ENCODE data around the gene CDNF.

DNA sequence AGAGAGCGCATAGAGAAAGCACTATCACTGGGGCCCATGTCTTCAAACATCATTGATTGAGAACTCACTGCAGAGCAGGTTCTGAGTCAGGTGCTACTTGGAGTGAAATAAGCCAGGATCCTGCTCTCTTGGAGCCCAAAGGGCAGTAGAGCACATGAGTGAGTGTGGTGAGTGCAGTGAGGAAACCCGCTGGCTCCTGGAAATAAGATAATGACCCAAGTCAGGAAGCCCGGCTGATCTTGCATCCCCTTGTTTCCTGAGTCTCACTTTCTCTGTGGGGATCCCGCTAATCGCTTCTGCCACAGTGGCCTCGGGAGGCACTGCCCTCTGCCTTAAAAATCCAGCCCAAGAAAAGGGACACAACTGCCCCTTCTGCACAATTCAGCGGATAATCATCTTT is 56.1 kb downstream of the CDNF start:
- TF ChIP-seq, protein P1, sequence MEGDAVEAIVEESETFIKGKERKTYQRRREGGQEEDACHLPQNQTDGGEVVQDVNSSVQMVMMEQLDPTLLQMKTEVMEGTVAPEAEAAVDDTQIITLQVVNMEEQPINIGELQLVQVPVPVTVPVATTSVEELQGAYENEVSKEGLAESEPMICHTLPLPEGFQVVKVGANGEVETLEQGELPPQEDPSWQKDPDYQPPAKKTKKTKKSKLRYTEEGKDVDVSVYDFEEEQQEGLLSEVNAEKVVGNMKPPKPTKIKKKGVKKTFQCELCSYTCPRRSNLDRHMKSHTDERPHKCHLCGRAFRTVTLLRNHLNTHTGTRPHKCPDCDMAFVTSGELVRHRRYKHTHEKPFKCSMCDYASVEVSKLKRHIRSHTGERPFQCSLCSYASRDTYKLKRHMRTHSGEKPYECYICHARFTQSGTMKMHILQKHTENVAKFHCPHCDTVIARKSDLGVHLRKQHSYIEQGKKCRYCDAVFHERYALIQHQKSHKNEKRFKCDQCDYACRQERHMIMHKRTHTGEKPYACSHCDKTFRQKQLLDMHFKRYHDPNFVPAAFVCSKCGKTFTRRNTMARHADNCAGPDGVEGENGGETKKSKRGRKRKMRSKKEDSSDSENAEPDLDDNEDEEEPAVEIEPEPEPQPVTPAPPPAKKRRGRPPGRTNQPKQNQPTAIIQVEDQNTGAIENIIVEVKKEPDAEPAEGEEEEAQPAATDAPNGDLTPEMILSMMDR (IDR thresholded peaks at IDR 0.05), result no peak
- TF ChIP-seq POLR2A (IDR thresholded peaks at IDR 0.05), result no peak

Data from heart left ventricle (tissue), 13 donors.